Dedifferentiated amniotic fluid mesenchymal stem cell (primary cell): ENCODE measurements around the gene TSPAN9.

ENCODE experiments used
- DNase-seq: peaks from one replicate; pipeline ENCODE4 v3.0.0-alpha.2; 2016; ENCODE audit errors: extremely low spot score

Gene TSPAN9

DNA sequence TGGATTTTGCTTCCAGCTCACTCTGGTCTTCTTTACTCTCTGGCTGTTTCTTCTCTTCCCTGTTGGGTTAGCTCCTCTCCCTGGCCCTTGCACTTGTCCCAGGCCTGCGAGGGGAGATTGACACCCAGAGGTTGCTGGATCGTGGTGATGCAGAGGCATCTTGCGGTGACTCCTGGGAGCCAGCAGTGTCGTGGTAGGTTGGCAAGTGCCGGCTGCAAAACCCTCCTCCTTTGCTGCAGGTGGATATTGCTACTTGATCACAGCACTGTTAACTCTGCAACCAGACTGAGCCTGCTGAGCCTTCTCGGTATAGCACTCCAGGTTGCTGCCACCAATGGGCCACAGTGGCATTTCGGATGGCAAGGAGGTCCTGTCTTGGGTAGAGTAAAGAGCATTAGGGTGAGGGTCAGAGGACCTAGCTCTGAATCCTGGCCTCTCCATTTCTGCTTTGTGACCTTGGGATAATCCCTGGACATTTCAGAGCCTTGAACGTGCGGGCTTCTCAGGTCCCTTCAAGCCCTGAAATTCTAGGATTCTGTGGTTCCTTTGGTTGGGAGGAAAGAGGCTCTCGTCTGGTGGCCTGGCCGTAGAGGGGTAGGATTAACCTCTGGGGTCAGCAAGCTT, 87.4 kb downstream of the TSPAN9 start:
- DNase-seq, result no peak

DNA sequence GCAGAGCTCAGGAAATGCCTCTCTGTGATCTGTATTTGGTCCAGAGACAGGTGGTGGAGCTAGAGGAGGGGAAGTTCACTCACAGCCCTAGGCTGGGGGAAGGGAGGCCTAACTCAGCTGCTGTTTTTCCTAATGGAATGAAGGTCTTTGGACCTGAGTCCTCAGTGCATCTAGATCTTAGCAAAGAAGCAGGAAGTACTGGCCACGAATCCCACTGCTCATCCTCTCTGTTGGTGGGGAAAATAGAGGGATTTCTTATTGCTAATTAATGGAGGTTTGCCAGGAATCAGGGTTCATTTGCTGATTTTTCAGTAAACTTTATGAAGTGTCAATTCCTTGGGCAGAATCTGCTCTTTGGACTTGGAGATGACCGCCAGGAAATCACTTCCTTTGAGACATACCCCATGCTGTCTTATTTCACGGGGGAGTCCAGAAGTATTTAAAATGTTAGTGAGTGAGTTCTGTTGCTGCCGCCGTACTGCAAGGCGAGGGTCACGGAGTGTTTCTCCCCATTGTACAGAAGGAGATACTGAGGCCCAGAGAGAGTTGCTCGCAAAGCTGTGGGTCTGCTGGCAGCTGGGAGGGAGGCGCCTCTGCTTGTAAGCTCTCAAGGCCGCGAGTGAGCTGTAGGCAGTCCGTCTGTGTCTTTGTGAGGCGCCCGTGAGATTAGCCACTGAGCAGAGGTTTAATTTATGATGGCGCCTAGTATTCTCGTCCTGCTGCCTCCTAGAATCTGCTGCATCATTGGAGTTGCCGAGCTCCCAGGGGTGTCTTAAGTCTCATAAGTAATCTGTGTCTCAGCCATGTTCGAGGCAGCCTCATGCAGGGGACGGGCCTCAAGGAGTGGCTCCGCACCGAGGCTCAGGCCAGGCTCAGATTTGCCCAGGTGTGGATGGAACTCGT, 88.2 kb downstream of the TSPAN9 start:
- no peak for DNase-seq

DNA sequence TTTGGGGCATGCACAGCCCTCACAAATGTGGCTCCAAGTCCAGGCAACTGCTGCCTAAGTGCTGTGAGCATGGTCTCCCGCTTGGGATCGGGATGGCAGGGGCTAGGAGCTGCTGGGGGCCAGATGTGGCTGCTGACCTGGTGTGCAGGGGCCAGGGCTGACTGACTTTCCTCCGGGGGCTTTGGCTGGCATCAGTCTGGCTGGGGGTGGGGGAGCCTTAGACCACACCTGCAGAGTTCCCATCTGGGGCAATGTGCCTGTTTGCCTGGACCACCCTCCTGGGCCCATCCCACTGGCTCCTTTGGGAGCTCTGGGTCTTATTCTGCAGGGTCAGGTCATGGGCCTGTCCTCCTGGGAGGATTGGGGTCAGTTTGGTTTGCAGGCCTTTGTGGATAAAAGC, 90.5 kb downstream of the TSPAN9 start:
- DNase-seq, result no peak

DNA sequence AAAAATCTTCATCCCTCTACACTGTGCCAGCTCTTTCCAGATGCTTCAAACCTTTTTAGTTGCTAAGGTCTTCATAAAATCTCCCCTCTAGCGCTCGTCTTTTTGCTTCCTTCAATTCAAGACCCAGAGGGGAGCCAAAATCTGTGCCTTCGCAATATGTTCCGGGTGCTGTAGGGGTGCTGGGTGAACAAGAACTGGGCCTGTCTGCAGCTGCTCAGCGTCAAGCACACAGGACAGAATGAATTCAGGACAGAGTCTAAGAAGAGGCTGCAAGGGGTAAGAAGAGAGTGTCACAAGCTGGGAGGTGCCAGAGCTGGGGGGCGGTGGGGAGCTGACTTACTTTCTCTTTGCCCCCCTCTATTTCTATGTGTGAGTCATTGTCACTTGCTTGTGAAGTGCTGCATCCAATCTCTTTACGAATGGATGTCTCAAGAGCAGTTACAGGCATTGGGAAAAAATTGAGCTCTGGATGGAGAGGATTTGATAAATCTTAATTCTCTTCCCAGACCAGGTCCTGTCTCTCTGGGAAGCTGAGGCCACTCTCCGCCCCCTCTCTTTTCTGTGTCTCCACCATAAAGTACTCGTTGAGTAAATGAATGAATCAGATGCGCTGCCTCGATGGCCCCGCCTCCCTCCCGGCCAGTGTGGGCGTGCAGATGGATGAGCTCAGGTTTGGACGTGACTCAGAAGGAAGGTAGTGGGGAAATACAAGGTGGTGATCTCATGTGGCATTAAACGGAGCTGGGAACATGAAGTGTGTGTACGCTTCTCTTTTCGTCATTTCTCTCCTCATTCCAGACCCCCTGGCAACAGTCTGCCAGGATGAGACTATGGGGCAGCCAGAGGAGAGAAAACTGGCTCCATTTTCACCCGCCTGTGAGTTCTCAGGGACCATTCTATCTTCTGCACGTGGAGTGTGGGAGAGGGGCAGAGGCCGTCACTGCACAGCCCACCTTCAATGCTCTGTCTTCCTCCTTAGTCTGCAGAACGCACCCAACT, 91.3 kb downstream of the TSPAN9 start:
- peak; percentile 84 for DNase-seq

DNA sequence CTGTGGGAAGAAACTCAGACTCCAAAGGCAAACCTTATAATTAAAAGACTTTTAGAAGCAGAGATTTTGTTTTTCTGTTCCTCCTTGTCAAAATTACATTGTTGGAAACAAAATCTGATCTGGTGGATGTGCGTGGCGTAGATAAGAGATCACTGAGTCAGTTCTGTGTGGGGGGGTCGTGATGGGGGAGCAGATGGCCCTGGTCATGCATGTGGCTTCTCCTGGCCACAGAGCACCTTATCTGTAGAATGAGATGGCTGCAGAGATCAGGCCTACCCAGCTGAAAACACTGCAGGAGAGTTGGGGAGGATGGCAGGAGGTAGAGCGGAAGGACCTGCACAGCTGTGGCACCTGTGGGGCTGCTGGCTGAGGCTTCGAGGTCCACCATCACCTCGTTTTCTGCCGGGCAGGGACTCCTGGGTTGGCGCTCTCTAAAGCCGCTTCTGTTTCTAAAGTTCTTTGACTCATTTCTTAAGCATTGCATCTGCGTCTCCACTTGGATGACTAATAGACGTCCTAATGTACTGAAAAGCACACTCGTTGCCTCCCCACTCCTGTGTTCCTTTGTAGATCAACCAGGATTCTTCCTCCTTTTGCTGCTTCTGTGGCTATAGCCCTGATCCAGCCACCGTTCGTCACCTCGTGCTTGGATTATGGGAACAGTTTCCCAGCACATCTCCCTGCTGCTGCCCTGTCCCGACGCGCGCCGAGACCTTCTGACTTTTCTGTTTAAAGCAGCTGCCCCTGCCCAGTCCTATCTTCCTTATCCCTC, 93.4 kb downstream of the TSPAN9 start:
- DNase-seq, result peak; percentile 88

DNA sequence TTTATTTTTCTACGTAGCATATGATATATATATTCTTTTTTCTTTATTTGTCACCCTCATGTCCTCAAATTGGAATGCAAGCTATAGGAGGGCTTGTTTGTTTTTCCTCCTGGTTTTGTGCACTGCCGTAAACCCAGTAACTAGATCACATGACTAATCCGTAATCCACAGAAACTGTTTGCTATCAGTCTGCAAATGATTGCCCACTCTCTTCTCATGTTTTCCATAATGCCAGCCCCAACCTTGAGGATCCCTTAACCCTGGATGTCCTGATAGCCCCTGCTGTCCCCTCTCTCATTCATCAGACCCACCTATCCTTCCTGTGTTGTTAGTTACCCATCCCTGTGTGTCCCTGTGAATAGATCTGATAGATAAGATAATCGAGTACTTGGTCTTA, 94.0 kb downstream of the TSPAN9 start:
- DNase-seq, result no peak

DNA sequence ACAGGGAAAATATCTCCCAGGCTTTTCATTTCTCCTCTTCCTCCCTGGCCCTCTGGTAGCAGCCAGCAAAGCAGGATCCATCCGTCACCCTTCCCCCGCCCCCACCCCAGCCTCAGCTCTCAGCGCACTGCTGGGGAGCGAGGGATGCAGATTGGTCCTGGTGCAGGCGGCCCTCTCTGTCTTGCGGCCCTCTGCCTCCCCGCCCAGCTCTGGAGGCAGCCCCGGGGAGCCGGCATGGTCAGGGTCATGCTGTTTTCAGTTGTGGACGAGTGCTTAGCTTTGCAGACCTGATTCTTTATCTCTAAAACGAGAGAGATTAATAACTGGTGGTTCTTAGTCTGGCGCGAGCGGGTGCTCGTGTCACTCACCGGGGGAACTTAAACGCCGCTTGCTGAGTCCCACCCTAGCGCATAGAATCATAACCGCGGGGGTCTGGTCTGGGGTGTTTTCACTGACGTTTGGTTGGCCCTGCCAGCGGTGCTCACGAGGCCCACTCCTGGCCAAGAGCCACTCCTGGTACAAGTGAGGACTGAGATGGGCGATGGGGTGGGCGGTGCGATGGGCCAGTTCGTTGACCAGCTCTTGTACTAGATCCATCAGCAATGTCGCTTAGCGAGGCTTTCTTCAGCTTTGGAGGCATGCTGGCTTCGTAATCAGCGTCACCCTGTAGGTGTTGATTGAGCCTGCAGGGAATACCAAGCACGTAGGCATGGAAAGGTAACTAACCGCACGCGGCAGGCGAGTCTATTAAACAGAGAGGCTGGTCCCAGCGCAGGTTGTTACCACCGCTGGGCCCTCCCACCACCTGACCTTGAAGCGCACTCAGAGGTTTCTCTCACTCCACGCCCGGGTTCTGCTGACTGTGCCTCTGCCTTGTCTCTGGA, 95.2 kb downstream of the TSPAN9 start:
- DNase-seq, result no peak

DNA sequence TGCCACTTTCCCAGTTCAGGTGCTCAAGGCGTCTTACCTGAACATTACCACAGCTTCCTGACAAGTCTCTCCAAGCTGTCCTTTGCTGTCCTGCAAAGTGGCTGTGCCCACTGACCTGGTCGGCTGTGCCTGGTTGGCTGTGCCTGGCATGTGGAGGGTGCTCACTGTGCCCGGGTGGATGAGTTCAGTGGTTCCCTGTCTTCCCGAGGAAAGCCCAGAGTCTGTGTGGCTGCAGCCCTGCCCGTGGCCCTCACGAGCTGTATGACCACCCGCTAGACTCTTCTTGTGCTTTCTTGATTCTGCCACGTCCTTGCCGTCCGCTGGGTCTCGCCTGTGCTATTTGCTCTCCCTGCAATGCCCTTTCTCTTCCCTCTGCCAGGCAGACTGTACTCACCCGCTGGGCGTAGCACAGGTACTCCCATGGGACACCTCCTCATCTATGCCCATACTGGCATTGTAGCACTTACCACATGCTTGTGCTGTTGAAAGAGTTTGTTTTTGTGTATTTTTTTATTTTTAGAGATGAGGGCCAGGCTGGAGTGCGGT, 95.9 kb downstream of the TSPAN9 start:
- DNase-seq, result no peak

DNA sequence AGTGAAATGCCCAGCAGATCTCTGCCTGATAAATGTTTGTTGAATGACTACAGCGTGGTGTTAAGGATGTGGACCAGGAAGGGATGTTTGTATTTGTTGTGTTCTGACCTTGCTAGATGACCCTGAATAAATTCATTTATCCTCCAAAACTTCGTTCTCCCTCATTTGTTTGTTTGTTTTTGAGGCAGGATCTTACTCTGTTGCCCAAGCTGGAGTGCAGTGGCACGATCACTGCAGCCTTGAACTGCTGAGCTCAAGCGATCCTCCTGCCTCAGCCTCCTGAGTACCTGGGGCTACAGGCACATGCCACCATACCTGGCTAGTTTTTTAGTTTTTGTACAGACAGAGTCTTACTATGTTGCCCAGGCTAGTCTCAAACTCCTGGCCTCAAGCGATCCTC, 96.7 kb downstream of the TSPAN9 start:
- DNase-seq, result no peak

DNA sequence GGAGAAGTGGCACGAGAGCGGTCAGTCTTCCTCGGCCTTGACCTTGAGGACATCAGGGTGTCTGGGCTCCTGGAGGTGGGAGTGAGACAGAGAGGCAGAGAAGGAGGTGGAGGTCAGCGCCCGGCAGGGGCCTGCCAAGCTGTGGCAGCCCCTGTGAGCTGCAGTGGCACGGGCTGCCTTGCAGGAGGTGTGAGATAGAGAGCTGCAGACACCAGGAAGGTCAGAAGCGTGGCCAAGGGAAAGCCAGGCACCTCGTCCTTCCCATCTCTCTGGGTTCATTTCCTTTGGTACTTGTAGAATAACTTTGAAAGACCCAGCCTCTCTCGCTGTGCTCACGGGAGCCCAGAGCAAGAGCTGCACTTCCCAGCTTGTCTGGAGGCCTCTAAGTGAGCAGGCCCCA, 98.1 kb downstream of the TSPAN9 start:
- DNase-seq, result no peak

DNA sequence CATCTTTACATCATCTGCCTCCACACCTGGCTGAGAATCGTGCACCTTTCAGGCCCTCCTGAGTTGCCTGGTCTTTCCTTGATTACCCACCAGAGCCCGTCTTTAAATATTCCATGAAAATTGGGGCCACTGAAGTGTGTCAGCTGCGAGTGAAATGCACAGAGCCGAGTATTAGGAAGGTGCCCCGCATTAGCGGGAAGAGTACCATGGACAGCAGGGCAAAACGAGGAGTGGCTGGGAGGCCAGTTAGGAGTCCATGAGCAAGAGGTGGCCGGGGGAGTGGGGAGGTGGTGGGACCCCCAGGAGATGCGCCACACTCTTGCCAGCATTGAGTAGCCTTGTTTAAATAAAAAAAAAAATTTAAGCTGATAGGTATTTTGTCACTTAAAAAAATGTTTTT, 99.6 kb downstream of the TSPAN9 start:
- DNase-seq, result no peak

DNA sequence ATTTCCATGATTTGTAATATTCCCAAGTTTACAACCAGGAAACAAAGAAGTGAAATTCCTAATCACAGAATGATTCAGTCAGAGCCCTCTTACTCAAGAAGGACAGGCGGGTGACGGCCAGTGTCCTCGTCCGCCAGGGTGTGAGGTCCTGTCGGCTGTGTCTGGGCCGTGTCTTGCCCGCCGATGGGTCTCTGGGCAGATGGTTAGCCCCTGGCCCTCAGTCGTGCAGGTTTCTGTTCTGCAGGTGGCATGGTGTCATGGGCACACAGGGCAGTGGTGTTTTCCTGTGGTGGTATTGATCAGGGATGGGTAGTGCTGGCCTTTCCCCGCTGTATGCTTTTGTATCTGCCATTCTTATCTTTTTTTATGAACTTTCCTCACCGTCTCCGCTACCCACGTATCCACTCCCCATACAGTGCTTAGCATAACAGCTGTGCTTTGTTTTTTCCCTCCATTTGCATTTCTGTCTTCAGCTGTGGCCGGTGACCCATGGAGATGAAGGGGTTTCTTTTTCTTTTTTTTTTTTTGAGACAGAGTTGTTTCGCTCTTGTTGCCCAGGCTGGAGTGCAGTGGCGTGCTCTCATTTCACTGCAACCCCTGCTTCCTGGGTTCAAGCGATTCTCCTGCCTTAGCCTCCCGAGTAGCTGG, 100.7 kb downstream of the TSPAN9 start:
- no peak for DNase-seq

DNA sequence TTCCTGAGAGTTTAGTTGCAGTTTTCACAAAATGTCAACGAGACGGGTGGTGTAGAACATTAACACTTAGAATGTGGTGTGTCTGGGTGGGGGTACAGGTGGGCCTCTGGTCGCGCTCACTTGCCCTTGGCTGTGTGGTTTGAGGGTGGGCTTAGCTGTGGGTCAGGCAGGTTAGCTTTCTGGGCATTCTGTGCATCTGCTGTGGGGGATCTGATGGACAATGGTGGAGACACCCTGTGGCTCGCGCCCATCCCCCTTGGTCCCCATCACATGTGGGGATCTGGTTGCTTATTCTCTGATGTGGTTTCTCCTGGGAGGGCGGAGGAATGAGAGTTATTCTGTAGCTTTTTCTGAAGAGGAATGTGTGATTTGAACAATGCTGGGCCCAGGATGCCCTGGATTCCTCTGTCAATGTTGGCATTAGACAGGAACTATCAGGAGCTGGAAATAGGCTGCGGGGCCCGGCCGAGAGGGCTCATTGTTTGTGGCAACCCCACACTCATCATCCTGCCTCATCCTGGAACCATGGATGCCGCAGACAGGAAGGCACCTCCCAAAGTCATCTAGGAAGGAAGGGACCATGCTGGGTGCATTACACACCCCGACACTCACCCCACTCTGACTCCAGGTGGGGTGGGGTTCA, 101.6 kb downstream of the TSPAN9 start:
- no peak for DNase-seq

DNA sequence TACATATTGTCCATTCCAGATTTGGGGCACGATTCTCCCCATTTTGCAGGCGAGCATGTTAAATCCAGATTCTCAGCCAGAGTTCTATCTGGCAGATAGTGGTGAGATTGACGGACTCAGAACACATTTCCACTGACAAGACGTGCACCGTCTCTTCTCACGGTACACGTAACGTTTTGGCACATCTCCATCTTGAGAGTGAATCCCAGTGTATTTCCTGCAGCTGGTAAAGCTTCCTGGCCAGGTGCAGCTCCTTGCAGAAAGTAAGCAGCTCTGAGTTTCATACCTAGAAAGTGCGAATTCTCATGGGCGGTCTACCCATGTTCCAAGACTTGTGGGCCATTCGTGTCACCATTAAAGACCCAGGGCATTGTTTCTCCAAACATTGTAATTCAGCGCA, 102.6 kb downstream of the TSPAN9 start:
- DNase-seq, result no peak

DNA sequence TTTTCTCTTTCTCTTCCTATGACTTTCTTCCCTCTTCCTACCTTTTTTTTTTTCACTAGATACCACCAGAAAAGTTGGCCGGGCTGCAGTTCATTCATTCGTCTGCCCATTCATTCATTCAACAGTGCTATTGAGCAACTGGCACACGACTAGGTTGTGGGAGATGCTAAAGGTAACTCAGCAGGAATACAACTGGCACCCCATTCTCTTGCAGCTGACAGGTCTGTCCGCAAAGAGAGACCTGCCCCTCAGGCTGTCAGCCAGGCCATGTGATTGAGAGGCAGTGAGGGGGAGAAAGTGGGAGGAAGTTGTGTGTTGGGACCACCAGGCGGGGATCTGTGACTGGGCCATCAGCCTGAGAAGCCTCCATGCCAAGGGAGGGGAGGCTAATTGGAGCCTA, 105.2 kb downstream of the TSPAN9 start:
- no peak for DNase-seq

DNA sequence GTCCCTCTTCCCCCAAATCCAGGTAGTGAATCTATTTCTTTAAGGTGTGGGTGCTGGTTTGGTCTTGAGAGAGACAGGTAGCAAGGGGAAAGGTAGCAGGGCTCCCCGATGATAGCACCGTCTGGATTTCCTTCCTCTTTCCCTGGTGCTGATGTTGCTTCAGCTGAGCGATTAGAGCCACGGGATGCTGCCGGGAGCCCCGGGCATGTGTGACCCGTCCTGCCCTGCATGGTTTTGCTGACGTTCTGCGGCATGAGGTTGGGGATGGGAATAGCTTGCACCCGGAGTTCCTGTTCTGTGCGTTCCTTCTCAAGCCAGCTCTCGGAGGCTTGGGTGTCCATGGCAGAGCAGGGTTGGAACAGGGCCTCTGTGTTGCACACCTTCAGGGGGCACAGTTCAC, 107.3 kb downstream of the TSPAN9 start:
- no peak for DNase-seq

DNA sequence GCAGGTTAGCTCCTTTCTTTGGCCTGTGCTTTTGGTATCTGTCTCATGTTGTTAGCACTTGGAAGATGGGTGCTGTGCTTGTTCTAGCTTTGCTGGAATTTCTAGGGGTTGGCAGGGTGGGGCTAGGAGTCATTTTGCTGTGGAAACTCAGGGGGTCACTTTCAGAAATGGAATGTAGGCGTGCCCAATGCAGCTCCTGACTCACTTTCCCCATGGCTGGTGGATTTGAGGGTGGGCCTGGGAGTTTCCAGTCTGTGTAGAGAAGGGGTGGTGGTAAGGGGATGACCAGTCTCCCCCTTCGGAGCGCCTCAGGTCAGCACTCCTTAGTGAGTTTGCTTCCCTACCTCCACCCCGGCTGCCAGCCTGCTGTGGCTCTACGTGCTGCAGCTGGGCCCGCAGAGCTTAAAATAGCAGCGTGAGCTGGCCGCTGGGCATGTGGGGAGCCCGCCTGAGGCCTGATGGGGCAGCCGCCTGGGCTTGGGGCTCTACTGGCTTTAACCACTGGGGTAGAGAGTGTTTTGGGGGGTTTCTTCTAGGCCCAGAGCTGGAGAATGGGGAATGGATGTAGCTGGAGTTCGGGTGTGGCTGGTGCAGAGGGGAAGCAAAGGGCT, 108.2 kb downstream of the TSPAN9 start:
- no peak for DNase-seq

DNA sequence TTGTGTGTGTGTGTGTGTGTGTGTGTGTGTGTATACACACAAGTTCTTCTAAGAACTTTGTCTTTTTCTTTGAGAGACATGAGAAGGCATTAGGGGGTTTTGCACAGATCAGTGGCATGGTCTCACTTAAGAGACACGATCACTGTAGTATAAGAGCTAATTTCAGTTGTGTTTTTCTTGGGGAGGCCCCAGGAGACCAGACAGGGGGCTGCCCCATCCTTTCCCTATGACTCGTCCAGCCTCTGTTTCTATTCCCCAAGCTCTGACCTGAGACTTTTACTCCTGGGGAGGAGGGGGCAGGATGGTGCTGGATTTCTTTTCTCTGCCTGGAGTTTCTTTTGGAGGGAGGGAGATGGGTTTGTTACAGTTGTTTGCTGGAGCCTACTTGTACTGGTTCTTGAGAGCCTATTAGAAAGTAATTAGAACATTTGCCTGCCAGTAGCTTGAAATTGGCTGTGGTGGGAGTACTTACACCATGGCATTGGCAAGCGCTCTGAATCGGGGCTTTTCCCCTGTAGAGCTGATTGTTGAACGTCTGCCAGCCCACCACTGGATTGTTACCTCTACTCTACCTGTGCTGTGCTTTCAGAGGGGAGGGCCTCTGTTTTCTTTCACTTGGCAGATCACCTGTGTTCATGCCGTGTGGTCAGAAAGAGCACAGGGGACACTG, 109.5 kb downstream of the TSPAN9 start:
- DNase-seq, result no peak
